ENCODE data around the gene MYH14. TPM values are rescaled to one million over a fixed set of nuclear protein-coding genes. Genes with fewer than 3 reads are reported as not detected.

The MYH14 gene
- total RNA-seq, 2 donors from 2014 or later, result not detected

GRCh38 chr19:50312967-50313811 is 109.8 kb downstream of the MYH14 start:
- H3K9me3 Mint-ChIP-seq, result peaks cover 0 to 4% of the 10 kb centered on the region in 2 donors

GRCh38 chr19:50313812-50314536 is 110.6 kb downstream of the MYH14 start:
- peaks cover 11 to 15% of the 10 kb centered on the region in 2 donors for H3K36me3 Mint-ChIP-seq
- no peak for ATAC-seq
- peaks cover 0 to 4% of the 10 kb centered on the region in 2 donors for H3K9me3 Mint-ChIP-seq
- no peak overlapping the region for H3K27ac Mint-ChIP-seq
- DNase-seq (ENCODE audit: low spot score in 2 of 2), result no peak

More at GRCh38 chr19:50312967-50313811, 109.8 kb downstream of the MYH14 start:
- H3K36me3 Mint-ChIP-seq, result peaks cover 11 to 15% of the 10 kb centered on the region in 2 donors
- ATAC-seq (no peak), DNase-seq (ENCODE audit: low spot score in 2 of 2) (no peak)
- H3K27ac Mint-ChIP-seq, result no peak overlapping the region

- no peak for ATAC-seq
- H3K36me3 Mint-ChIP-seq, result peaks cover 11 to 15% of the 10 kb centered on the region in 2 donors
- H3K27ac Mint-ChIP-seq, result peak overlapping the region in 1 of 2 donors; percentile 55
- no peak for DNase-seq (ENCODE audit: low spot score in 2 of 2)
- peaks cover 0 to 4% of the 10 kb centered on the region in 2 donors for H3K9me3 Mint-ChIP-seq
These were observed 111.6 kb downstream of the MYH14 start for GRCh38 chr19:50314724-50315708.

- H3K36me3 Mint-ChIP-seq, result peaks cover 11 to 15% of the 10 kb centered on the region in 2 donors
- ATAC-seq (peak; percentile 75 to 82), DNase-seq (ENCODE audit: low spot score in 2 of 2) (no peak)
- H3K27ac Mint-ChIP-seq, result peak overlapping the region in 1 of 2 donors; percentile 55
- peaks cover 0 to 4% of the 10 kb centered on the region in 2 donors for H3K9me3 Mint-ChIP-seq
These were observed 112.5 kb downstream of the MYH14 start for GRCh38 chr19:50315773-50316448.

- no peak for ATAC-seq
These were observed 113.7 kb downstream of the MYH14 start for GRCh38 chr19:50317115-50317514.

GRCh38 chr19:50318438-50318837 is 115.0 kb downstream of the MYH14 start:
- H3K27ac Mint-ChIP-seq, result no peak overlapping the region
- DNase-seq (ENCODE audit: low spot score in 2 of 2), result no peak
- H3K9me3 Mint-ChIP-seq, result peaks cover 0 to 4% of the 10 kb centered on the region in 2 donors
- peaks cover 10 to 14% of the 10 kb centered on the region in 2 donors for H3K36me3 Mint-ChIP-seq
- ATAC-seq, result no peak

More at GRCh38 chr19:50317115-50317514, 113.7 kb downstream of the MYH14 start:
- no peak overlapping the region for H3K27ac Mint-ChIP-seq
- peaks cover 11 to 15% of the 10 kb centered on the region in 2 donors for H3K36me3 Mint-ChIP-seq
- DNase-seq (ENCODE audit: low spot score in 2 of 2), result no peak
- H3K9me3 Mint-ChIP-seq, result peaks cover 0 to 4% of the 10 kb centered on the region in 2 donors

- Mint-ChIP-seq H3K27ac (no peak overlapping the region), H3K9me3 (peaks cover 0 to 4% of the 10 kb centered on the region in 2 donors), H3K36me3 (peaks cover 5 to 16% of the 10 kb centered on the region in 2 donors)
- DNase-seq (ENCODE audit: low spot score in 2 of 2), result no peak
- ATAC-seq, result no peak
These were observed 115.7 kb downstream of the MYH14 start for GRCh38 chr19:50319156-50319555.

- DNase-seq (ENCODE audit: low spot score in 2 of 2), result no peak
- peaks cover 0 to 1% of the 10 kb centered on the region in 2 donors for H3K9me3 Mint-ChIP-seq
- no peak for ATAC-seq
- peaks cover 2 to 22% of the 10 kb centered on the region in 2 donors for H3K36me3 Mint-ChIP-seq
- H3K27ac Mint-ChIP-seq, result no peak overlapping the region
These were observed 116.6 kb downstream of the MYH14 start for GRCh38 chr19:50320051-50320450.

GRCh38 chr19:50320596-50320995 is 117.2 kb downstream of the MYH14 start:
- ATAC-seq (no peak), DNase-seq (ENCODE audit: low spot score in 2 of 2) (no peak)
- peaks cover 0 to 22% of the 10 kb centered on the region in 2 donors for H3K36me3 Mint-ChIP-seq
- no peak overlapping the region for H3K27ac Mint-ChIP-seq
- no peaks in the 10 kb centered on the region for H3K9me3 Mint-ChIP-seq

GRCh38 chr19:50321831-50322230 is 118.4 kb downstream of the MYH14 start:
- no peak for ATAC-seq
- Mint-ChIP-seq H3K27ac (no peak overlapping the region), H3K36me3 (peaks cover 3 to 19% of the 10 kb centered on the region in 2 donors), H3K9me3 (no peaks in the 10 kb centered on the region)
- DNase-seq (ENCODE audit: low spot score in 2 of 2), result no peak

GRCh38 chr19:50322234-50322633 is 118.8 kb downstream of the MYH14 start:
- no peaks in the 10 kb centered on the region for H3K9me3 Mint-ChIP-seq
- no peak overlapping the region for H3K27ac Mint-ChIP-seq
- no peak for DNase-seq (ENCODE audit: low spot score in 2 of 2)
- no peak for ATAC-seq
- peaks cover 7 to 23% of the 10 kb centered on the region in 2 donors for H3K36me3 Mint-ChIP-seq

- Mint-ChIP-seq H3K27ac (no peak overlapping the region), H3K9me3 (no peaks in the 10 kb centered on the region)
- ATAC-seq, result no peak
These were observed 119.7 kb downstream of the MYH14 start for GRCh38 chr19:50322931-50323781.

GRCh38 chr19:50323782-50324133 is 120.3 kb downstream of the MYH14 start:
- DNase-seq (ENCODE audit: low spot score in 2 of 2) (no peak), ATAC-seq (no peak)
- peaks cover 12 to 23% of the 10 kb centered on the region in 2 donors for H3K36me3 Mint-ChIP-seq
- no peaks in the 10 kb centered on the region for H3K9me3 Mint-ChIP-seq
- H3K27ac Mint-ChIP-seq, result no peak overlapping the region

More at GRCh38 chr19:50322931-50323781, 119.7 kb downstream of the MYH14 start:
- H3K36me3 Mint-ChIP-seq, result peaks cover 12 to 23% of the 10 kb centered on the region in 2 donors
- DNase-seq (ENCODE audit: low spot score in 2 of 2), result no peak

GRCh38 chr19:50324331-50324730 is 120.9 kb downstream of the MYH14 start:
- Mint-ChIP-seq H3K9me3 (peaks cover 0 to under 1% of the 10 kb centered on the region in 2 donors), H3K27ac (no peak overlapping the region), H3K36me3 (peaks cover 14 to 25% of the 10 kb centered on the region in 2 donors)
- ATAC-seq, result no peak
- no peak for DNase-seq (ENCODE audit: low spot score in 2 of 2)
